ENCODE results near the gene ELMOD3.
"Not testable (repeated sequence)": the region's sequence is repeated elsewhere in the genome, so short reads cannot be mapped to it uniquely, and the experiment has no call there.

Gene ELMOD3

DNA sequence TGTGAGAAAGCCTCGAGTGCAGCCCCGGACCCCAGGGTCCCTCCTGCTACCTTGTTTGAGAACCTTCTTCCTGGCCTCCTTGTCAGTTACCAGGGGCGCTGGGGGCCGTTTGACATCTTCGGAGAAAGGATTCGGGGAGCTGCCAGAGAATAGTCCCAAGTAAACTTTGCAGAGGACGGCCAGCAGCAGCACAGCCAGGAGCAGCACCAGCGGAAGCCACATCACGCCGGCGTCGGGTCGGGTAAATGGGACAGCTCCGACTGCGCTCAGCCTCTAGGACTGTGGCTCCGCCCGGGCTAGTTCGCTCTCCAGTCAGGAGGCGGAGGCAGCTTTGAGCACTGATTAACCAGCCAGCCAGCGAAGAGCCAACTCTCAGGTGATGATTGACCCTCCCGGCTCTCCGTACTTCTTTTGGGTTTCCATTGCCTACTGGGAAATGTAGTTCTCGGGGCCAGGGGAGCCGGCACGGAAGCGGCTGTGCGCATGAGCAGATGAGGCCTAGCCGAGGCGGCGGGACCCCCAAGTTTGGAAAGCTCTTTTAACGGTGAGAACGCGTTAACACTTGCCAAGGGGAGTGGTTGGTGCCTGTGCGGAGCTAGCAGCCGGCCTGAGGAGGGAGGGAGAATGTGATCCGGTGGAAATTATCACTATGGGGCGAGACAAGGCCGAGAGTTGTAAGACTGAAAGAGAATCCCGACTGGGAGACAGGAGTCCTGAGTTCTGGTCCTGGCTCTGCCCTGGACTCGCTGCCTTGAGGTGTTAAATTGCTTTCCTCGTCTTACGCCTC is at the start of gene ELMOD3, which contains the start of gene RETSAT:
TSS of gene ELMOD3 (plus strand) at position 484 of the 787 bp plus-strand sequence. CDS start 2,430 bp downstream, outside the sequence.
TSS of gene RETSAT (minus strand) at position 243 of the 787 bp plus-strand sequence. CDS start at position 222, 21 bp downstream.
- DNase-seq: peak; percentile 95

GRCh38 chr2:85307527-85307897 is 47.1 kb upstream of the ELMOD3 start:
- no peak for DNase-seq

- DNase-seq: no peak
Measured at GRCh38 chr2:85308201-85308600, 46.4 kb upstream of the ELMOD3 start.

DNA sequence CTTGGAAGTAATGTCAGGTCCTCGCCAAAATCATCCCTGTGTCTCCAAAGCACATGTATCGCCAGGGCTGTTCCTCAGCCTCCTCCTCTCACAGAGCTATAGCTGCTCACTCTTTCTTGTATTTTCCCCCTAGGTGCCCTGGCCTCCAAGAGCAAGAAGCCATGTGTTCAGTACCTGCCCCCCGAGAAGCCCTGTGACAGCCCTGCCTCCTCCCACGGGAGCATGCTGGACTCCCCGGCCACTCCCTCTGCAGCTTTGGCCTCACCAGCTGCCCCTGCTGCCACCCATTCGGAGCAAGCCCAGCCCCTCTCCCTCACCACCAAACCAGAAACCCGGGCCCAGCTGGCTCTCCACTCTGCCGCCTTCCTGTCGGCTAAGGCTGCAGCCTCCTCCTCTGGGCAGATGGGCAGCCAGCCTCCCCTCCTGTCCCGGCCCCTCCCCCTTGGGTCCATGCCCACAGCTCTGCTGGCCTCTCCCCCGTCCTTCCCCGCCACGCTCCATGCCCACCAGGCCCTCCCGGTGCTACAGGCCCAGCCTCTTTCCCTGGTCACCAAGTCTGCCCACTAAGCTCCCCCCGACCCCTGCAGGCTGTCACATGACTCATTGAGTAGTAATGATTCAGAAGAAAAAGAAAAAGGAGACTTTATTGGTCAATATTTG is 45.5 kb upstream of the ELMOD3 start:
- peak; percentile 61 for DNase-seq

DNA sequence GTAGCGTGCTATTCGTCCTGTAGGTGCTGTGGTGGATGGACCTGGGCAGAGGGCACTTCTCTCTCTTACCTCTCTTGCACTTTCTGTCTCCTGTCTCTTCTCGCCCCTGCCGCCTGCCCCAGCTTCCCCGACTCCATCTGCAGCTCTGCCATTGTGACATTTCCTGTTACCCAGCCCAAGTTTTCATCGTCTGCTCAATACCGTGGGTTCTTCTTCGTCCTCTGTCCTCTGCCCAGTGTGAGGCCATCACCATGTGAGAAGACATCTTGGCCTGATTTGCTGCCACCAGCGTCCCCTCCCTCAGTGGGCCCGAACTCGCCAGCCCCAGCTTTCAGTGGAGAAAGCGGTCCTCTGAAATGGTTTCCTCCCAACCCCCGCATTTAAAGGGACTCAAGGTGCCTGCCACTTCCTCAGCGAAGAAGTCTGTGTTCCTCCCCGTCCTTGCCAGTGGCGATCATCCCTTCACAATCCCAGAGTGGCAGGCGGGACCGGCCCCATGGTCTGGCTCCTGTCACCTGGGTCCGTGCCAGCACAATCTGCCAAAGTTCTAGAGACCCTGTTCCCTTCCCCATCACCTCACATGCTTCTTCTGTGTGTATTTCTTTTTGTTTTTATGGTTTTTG is 44.8 kb upstream of the ELMOD3 start:
- DNase-seq: no peak

- no peak for DNase-seq
Measured at GRCh38 chr2:85310330-85310729, 44.2 kb upstream of the ELMOD3 start.

- no peak for DNase-seq
Measured at GRCh38 chr2:85312404-85312803, 42.2 kb upstream of the ELMOD3 start.

DNA sequence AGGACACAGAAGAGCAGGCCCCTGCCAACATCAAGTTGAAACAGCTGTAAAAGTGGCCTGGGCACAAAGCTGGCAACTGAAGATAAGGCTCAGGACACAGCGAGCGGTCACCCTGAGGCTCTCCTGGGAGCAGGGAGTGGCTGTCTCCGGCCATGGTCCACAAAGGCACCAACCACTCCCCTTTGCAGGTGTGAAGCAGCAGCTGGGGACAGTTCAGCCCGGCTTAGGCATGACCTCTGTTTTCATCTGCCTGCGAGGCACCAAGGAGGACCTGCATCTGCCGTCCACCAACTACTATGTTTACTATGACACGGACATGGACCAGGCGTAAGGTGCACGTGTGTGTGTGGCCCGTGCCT is 39.7 kb upstream of the ELMOD3 start:
- DNase-seq: no peak

DNA sequence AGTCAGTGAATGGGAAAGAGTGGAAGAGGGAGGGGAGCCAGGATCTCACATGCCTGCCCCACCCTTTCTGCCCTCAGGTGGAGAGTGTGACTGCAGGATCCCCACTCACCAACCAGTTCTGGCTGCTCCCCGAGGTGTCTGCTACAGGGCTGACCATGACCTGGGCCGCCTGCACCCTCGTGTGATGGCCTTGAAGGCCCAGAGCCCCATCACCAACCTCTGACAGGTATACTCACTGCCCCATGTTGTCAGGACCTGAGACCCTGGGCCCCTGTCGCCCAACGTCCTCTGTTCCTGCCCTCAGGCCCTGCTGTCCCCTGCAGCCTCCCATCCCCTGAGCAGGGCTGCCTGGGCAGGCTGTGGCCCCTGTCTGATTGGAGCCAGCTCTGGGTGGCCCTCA is 38.6 kb upstream of the ELMOD3 start:
- not testable (repeated sequence) for DNase-seq

DNA sequence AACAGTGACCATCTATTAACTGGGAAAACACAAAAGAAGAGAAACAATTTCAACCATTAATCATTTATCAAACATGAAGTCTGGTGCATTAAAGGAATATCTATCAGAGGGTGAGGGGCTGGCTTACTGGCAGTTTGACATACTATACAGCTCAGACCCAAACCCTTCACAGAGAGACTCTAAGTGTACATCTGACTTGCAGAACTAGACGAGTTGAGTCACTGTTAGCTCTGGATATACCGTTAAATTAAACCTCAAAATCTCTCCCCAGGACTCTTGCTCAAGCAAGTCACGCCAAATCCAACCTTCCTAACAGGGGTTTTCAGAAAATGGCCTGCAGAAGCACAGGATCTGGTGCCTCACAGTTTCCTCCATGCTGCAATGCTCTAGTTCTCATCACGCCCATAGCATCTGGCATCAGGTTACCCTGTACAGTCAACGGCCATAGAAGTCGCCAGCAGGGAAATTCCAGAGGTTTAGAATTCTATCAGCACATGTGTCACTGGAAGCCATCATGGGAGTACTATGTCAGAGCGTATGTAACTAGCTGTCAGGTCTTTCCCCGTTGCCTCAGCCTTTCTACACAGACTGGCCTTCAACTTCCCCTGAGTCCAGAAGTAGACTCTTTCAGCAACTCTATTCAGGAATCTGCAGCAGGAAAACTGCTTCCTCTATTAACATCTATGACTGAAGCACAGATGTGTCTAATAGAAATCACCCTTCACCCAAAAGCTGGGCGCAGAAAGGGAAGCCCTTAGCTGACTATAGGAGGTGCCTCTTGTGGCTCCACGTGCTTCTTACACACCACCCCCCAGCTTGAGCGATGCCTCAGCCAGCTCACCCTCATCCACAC is 36.1 kb upstream of the ELMOD3 start:
- no peak for DNase-seq

DNA sequence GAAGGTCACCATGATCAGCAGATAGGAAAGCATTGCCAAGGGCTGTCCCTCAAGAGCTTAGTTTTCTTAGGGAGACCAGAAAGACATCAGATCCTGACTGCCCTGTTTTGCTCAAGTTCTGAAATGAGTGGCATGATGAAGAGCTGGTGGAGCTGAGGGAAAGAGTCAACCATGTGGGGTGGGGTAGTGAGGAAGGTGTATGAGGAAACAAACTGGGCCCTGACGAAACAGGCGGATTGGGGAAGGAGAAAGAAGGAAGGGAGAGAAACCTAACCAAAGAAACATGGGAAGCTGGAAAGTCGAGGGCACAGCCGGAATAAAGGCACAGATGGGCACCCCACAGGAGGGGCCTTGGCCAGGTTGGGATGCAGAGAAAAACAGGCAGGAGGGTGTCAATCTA is 34.8 kb upstream of the ELMOD3 start:
- DNase-seq: no peak

- DNase-seq: no peak
Measured at GRCh38 chr2:85323351-85323987, 31.1 kb upstream of the ELMOD3 start.

DNA sequence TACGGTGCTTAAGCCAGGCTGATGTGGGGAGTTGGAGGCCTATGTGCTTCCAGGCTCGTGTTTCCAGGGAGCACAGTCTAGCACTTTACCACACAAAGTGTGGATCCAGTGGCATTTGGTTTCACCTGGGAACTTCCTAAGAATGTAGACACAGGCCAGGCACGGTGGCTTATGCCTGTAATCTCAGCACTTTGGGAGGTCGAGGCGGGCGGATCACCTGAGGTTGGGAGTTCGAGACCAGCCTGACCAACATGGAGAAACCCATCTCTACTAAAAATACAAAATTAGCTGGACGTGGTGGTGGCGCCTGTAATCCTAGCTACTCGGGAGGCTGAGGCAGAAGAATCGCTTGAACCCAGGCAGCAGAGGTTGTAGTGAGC is 30.6 kb upstream of the ELMOD3 start:
- DNase-seq: not testable (repeated sequence)

DNA sequence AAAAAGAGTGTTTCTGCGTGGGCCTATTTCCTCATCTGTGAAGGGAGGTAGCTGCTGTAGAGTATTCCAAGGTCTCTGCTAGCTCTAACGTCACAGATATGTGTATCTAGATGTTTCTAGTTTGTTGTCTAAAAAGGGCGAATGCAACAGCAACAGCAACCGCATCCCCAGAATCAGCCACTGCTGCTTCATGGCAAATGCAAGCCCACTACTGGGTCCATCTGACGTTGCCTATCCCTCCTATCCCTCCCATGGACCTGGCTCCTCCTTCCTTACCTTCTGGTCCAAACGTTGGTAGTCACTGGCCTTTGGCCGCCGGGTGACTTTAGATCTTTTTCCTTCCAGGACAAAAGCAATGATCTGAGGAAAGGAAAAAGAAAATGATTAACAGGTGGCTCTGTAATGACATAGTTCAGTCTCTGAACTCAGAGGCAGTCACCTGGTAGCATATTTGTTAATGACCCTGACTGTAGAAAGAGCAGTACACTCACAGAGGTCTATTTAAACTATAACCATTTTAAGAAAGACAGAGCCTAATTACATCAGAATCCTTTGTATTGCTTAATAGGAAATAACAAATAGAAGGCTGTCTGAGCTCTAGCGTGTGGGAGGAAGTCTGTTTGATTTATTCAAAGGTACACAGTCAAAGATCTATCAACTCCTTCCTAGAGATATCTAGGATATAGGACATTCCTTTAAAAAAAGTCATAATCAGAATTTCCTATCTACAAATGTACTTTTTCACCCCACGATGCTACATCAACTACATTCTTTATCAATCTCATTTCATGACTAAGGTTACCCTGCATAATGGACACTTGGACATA is 29.7 kb upstream of the ELMOD3 start:
- no peak for DNase-seq

DNA sequence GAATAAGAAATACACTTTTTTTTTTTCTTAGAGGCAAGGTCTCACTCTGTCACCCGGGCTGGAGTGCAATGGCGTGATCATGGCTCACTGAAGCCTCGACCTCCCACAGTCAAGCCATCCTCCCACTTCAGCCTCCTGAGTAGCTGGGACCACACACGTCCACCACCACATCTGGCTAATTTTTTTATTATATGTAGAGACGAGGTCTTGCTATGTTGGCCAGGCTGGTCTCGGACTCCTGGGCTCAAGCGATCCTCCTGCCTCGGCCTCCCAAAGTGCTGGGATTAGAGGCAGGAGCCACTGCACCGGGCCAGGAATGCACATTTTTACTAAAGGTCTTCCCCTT is 29.1 kb upstream of the ELMOD3 start:
- DNase-seq: no peak

DNA sequence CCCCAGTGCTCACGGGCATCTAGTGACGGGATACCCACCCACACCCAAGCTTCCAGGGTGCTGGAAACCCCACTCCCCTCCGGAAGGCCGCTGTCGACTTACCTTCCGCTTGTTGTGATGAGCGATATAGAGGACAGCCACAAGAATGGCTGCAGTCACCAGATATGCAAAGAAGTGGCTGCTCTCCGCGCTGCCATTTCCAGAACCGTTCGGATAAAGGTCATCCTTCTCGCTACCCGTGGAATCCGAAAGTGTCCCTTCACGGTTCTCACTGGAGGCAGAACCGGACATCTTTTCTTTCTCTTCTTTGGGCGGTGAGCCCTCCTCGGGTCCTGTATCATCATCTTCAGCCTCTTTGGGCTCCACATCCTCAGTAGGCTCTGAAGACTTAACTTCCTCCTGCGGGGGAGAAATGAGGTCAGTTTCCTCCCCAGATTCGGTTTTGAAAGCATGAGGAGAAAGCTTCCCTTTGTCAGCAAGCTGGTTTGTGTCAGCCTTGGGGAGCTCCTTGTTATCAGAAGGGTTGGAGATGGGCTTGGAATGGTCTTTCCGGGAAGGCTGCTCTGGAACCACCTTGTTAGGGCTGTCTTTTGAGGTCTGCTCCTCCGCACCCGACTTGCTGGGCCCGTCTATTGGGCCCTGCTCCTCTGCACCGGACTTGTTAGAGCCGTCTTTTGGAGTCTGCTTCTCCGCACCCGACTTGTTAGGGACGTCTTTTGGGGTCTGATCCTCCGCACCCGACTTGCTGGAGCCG is 28.0 kb upstream of the ELMOD3 start:
- no peak for DNase-seq

GRCh38 chr2:85327160-85327821 is 27.3 kb upstream of the ELMOD3 start:
- no peak for DNase-seq

DNA sequence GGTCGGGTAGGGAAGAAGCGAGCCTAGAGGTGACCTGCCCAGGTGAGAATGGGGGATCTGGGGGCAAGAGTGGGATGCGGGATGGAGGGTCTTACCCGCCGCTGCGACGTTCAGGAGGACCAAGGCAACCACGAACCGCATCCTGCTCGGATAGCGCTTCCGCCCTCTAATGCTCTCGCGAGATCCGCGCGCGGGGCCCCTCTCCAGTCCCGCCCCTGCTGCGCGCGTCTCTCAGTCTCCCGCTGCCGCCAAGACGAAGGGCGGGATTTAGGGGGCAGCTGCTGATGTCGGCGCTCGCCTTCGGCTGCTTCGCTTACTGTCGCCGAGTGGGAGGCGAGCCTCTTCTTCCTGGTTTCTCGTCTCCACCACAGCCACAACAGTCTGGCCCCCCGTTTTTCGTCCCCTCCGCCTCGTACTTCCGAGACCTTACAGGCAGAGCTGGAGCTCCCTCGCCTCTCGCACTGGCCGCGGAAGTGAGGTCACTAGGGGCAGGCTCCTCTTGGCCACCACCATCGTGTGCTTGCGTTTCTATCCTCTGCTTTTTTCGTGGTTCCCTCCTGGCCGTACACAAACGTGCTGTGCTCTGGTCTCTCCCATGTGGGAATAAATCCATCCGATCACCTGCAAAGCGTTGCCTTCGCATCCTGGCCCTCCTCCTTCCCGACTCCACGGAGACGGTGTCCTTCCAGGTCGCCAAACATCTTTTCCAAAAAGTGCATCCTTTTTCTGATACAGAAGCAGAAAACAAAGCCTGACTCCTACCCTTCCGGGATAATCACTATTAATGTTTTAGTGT is 26.5 kb upstream of the ELMOD3 start, which contains the start of gene TGOLN2:
TSS of gene TGOLN2 (minus strand) at position 168 of the 796 bp plus-strand sequence. CDS start at position 141, 27 bp downstream.
- peak; percentile 89 for DNase-seq

GRCh38 chr2:85329181-85329651 is 25.4 kb upstream of the ELMOD3 start:
- DNase-seq: no peak
